Ishikawa (cell line): ENCODE data around the gene COQ8B.

ENCODE experiments used
- CREB1 ChIP-seq: IDR thresholded peaks from 2 replicates; pipeline ENCODE4 v1.6.1; 2012; ENCODE audit warnings: low read depth
- TCF12 ChIP-seq: IDR thresholded peaks from 2 replicates; pipeline ENCODE4 v1.6.1; 2012; ENCODE audit warnings: low read depth
- TEAD4 ChIP-seq: IDR thresholded peaks from 2 replicates; pipeline ENCODE4 v1.6.1; 2012
- YY1 ChIP-seq: IDR thresholded peaks from 2 replicates; pipeline ENCODE4 v1.6.1; 2012; ENCODE audit warnings: low read depth
- TF ChIP-seq, protein P1 (sequence below): IDR thresholded peaks from 2 replicates; pipeline ENCODE4 v1.6.1; 2012
- TF ChIP-seq, protein P2 (sequence below): IDR thresholded peaks from 2 replicates; pipeline ENCODE4 v1.6.1; 2012
- TF ChIP-seq, protein P3 (sequence below): IDR thresholded peaks from 2 replicates; pipeline ENCODE4 v1.6.1; 2012; ENCODE audit warnings: low read depth, mild to moderate bottlenecking

DNA sequence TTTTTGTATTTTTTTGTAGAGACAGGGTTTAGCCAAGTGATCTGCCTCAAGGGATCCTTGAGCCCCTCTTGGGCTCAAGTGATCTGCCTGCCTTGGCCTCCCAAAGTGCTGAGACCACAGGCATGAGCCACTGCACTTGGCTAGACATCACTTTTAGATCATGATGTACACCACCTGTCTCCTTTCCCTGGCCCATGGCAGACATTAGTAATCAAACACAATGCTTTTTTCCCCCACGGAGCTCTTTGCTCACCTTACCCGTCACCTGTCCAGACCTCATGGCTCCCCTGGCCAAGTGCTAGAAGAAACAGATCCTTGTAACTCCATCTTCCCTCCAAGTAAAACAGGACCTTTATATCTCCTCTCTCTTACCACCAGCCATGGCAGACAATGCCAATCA, 44.6 kb downstream of the COQ8B start:
- no peak for TF ChIP-seq YY1
- TF ChIP-seq, protein P1, sequence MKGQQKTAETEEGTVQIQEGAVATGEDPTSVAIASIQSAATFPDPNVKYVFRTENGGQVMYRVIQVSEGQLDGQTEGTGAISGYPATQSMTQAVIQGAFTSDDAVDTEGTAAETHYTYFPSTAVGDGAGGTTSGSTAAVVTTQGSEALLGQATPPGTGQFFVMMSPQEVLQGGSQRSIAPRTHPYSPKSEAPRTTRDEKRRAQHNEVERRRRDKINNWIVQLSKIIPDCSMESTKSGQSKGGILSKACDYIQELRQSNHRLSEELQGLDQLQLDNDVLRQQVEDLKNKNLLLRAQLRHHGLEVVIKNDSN = no peak
- TF ChIP-seq CREB1 = no peak
- TF ChIP-seq, protein P2, sequence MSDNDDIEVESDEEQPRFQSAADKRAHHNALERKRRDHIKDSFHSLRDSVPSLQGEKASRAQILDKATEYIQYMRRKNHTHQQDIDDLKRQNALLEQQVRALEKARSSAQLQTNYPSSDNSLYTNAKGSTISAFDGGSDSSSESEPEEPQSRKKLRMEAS = no peak
- TF ChIP-seq, protein P3, sequence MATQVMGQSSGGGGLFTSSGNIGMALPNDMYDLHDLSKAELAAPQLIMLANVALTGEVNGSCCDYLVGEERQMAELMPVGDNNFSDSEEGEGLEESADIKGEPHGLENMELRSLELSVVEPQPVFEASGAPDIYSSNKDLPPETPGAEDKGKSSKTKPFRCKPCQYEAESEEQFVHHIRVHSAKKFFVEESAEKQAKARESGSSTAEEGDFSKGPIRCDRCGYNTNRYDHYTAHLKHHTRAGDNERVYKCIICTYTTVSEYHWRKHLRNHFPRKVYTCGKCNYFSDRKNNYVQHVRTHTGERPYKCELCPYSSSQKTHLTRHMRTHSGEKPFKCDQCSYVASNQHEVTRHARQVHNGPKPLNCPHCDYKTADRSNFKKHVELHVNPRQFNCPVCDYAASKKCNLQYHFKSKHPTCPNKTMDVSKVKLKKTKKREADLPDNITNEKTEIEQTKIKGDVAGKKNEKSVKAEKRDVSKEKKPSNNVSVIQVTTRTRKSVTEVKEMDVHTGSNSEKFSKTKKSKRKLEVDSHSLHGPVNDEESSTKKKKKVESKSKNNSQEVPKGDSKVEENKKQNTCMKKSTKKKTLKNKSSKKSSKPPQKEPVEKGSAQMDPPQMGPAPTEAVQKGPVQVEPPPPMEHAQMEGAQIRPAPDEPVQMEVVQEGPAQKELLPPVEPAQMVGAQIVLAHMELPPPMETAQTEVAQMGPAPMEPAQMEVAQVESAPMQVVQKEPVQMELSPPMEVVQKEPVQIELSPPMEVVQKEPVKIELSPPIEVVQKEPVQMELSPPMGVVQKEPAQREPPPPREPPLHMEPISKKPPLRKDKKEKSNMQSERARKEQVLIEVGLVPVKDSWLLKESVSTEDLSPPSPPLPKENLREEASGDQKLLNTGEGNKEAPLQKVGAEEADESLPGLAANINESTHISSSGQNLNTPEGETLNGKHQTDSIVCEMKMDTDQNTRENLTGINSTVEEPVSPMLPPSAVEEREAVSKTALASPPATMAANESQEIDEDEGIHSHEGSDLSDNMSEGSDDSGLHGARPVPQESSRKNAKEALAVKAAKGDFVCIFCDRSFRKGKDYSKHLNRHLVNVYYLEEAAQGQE = no peak
- no peak for TF ChIP-seq TCF12
- TF ChIP-seq TEAD4 = no peak
